ENCODE data around the gene RSAD2. TPM values are rescaled to one million over a fixed set of nuclear protein-coding genes. Genes with fewer than 3 reads are reported as not detected.

RSAD2 gene
- total and polyA plus RNA-seq, 2 of the 4 experiments (the other 2 are of a cell fraction) = not detected

- DNase-seq = no peak
- CTCF ChIA-PET = no interaction called here
- no TSS peak for BruUV-seq (replicated peaks)
These were observed 46.3 kb upstream of the RSAD2 start for GRCh38 chr2:6831229-6831628.

More at GRCh38 chr2:6831229-6831628, 46.3 kb upstream of the RSAD2 start:
- Histone ChIP-seq H4K20me1 (ENCODE audit: insufficient read depth, low read length) (no peaks in the 10 kb centered on the region), H2BK20ac (ENCODE audit: low read depth, low read length) (no peak overlapping the region), H2BK5ac (ENCODE audit: low read depth, low read length, poor library complexity, severe bottlenecking) (no peak overlapping the region), H3K9me1 (ENCODE audit: insufficient read depth, low read length) (no peaks in the 10 kb centered on the region), H3K56ac (ENCODE audit: extremely low read depth, insufficient read depth, low read length) (no peak overlapping the region), H2AK9ac (replicated peaks; ENCODE audit: low read depth, low read length, poor library complexity) (no peak overlapping the region), H3K4me1 (ENCODE audit: control insufficient read depth, insufficient read depth, low read length) (0 out of 2 replicates have a peak, but pooled peaks cover 2% of the 10 kb centered on the region), H3K9me3 (ENCODE audit: control insufficient read depth, insufficient read depth, low read length) (no peaks in the 10 kb centered on the region), H3K9ac (ENCODE audit: low read depth, low read length) (no peak overlapping the region), H2BK15ac (ENCODE audit: low read depth, low read length) (no peak overlapping the region), H3K79me1 (ENCODE audit: low read depth in 1 of 2, low read length in 2 of 2) (no peaks in the 10 kb centered on the region), H3K27me3 (ENCODE audit: control insufficient read depth, insufficient read depth, low read length) (no peaks in the 10 kb centered on the region), H3K4ac (ENCODE audit: low read depth, low read length) (no peak overlapping the region), H3K27ac (ENCODE audit: insufficient read depth, low read length) (no peak overlapping the region), H3K4me3 (ENCODE audit: insufficient read depth, low read depth, low read length) (no peak overlapping the region), H3K18ac (ENCODE audit: low read depth, low read length) (no peak overlapping the region), H3K23ac (ENCODE audit: low read depth, low read length) (no peak overlapping the region), H3K4me2 (ENCODE audit: low read depth, low read length) (no peak overlapping the region), H3K36me3 (ENCODE audit: control insufficient read depth, insufficient read depth, low read length) (no peaks in the 10 kb centered on the region), H4K8ac (ENCODE audit: low read depth in 2 of 2, low read length in 2 of 2) (no peak overlapping the region), H2BK120ac (ENCODE audit: low read depth, low read length) (no peak overlapping the region), H4K5ac (ENCODE audit: low read depth, low read length) (no peak overlapping the region), H2AK5ac (ENCODE audit: low read depth, low read length) (no peak overlapping the region), H4K91ac (ENCODE audit: insufficient read depth, low read depth, low read length) (no peak overlapping the region), H2AFZ (replicated peaks; ENCODE audit: low read length, poor library complexity) (no peak overlapping the region), H3K14ac (replicated peaks; ENCODE audit: low read depth, low read length) (no peak overlapping the region)
- in situ Hi-C loops (cut with MboI; ENCODE audit: low sequenced_read_pairs) = no loop called here
- ATAC-seq (ENCODE audit: low read depth) = no peak
- WGBS, 2 experiments (ENCODE audit: extremely low coverage in 2 of 2, insufficient read length in 1 of 2) = no CpG with 5 or more reads among the region's 1 CpG
- TF ChIP-seq MXI1 (IDR thresholded peaks at IDR 0.05; ENCODE audit: borderline replicate concordance, low read depth, low read length) = no peak
- no peak for TF ChIP-seq MAZ (IDR thresholded peaks at IDR 0.05; ENCODE audit: borderline replicate concordance, low read depth, low read length)
- no peak for TF ChIP-seq POLR2A (IDR thresholded peaks at IDR 0.05; ENCODE audit: low read depth, low read length)
- no peak for TF ChIP-seq FOS (IDR thresholded peaks at IDR 0.05; ENCODE audit: low read depth, low read length)
- TF ChIP-seq BHLHE40 (IDR thresholded peaks at IDR 0.05; ENCODE audit: low read depth, low read length) = no peak
- TF ChIP-seq USF2 (IDR thresholded peaks at IDR 0.05; ENCODE audit: low read depth, low read length) = no peak
- no peak for TF ChIP-seq CEBPB (IDR thresholded peaks at IDR 0.05; ENCODE audit: low read depth, low read length)
- TF ChIP-seq CTCF (conservative IDR thresholded peaks at IDR 0.05; ENCODE audit: low read depth, low read length) = no peak
- TF ChIP-seq RCOR1 (IDR thresholded peaks at IDR 0.05; ENCODE audit: insufficient replicate concordance, low read length) = no peak
- TF ChIP-seq RAD21 (IDR thresholded peaks at IDR 0.05; ENCODE audit: low read length) = no peak
- no peak for TF ChIP-seq CHD1 (IDR thresholded peaks at IDR 0.05; ENCODE audit: low read depth, low read length)
- no peak for TF ChIP-seq RFX5 (IDR thresholded peaks at IDR 0.05; ENCODE audit: low read depth, low read length)
- POLR2A ChIA-PET (ENCODE audit: unreplicated experiment) = no interaction called here
- intact Hi-C loops (cut with micrococcal nuclease) = no loop called here
- dilution Hi-C loops (cut with HindIII; ENCODE audit: low sequenced_read_pairs, unreplicated experiment) = no loop called here

Measured in IMR-90 (cell line).